WERI-Rb-1 (cell line): ENCODE data around the gene VPS4A.

Source experiments
- DNase-seq: peaks from one replicate; pipeline ENCODE4 v3.0.0-alpha.2; 2020
- H3K27ac ChIP-seq: fragments of 250-450 bp; sonication (Bioruptor Pico); 2 replicates; pipeline ENCODE4 v1.5.1; 2020; ENCODE audit warnings: mild to moderate bottlenecking, moderate library complexity
- H3K27me3 ChIP-seq: fragments of 250-450 bp; sonication (Bioruptor Pico); 2 replicates; pipeline ENCODE4 v1.5.1; 2021; ENCODE audit warnings: mild to moderate bottlenecking, low read depth, moderate library complexity; ENCODE audit not compliant: insufficient read depth, severe bottlenecking
- H3K36me3 ChIP-seq: fragments of 250-450 bp; sonication (Bioruptor Pico); 2 replicates; pipeline ENCODE4 v1.5.1; 2020; ENCODE audit warnings: mild to moderate bottlenecking, moderate library complexity
- H3K4me3 ChIP-seq: 2 replicates; pipeline ENCODE4 v1.5.1; 2011; ENCODE audit warnings: low read depth, mild to moderate bottlenecking, control low read depth, low read length
- H3K9me3 ChIP-seq: fragments of 250-450 bp; sonication (Bioruptor Pico); 2 replicates; pipeline ENCODE4 v1.5.1; 2021; ENCODE audit warnings: mild to moderate bottlenecking, moderate library complexity; ENCODE audit not compliant: severe bottlenecking
- TF ChIP-seq, protein P1 (sequence below): IDR thresholded peaks from 2 replicates; pipeline ENCODE4 v1.5.1; 2011; ENCODE audit warnings: low read depth, mild to moderate bottlenecking, control low read depth, inconsistent platforms, low read length

The VPS4A gene

DNA sequence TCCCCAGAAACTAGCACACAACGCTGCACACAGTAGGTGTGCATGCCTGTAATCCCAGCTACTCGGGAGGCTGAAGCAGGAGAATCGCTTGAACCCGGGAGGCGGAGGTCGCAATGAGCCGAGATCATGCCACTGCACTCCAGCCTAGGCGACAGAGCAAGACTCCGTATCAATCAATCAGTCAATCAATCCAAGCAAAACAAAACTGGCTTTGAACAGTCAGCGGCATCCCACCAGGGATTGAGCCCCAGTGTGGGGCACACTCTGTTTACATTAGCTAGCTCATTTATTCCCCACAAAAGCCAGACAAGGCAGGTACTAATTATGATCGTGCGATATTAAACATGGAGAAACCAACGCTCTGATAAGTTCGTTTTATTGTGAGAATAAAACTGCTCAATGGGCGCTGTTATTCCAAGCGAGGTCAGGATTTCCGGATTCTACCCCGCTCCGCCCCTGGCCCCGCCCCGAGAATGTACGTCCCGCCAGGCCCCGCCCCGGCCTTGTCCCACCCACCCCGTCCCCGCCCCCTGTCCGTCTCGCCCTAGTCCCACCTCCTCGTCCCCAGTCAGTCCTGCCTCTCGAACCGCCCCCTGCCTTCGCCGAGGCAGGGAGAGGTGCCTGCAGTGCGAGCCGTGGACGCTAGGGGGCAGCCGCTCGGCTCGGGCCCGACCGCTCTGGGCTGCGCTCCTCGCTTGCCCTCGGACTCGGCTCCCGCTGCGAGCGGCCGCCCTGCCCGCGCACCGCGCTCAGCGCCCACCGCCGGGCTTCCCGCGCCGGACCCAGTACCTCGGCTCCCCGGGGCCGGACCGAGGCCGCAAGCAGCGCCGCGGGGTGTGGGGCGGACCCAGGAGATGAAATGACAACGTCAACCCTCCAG lies at the start of gene VPS4A:
VPS4A (plus strand) TSS at position 698 of the 880 bp plus-strand sequence; CDS start at position 860, 162 bp downstream.
- H3K36me3 ChIP-seq: peaks cover 27% of the 10 kb centered on the region
- TF ChIP-seq, protein P1, sequence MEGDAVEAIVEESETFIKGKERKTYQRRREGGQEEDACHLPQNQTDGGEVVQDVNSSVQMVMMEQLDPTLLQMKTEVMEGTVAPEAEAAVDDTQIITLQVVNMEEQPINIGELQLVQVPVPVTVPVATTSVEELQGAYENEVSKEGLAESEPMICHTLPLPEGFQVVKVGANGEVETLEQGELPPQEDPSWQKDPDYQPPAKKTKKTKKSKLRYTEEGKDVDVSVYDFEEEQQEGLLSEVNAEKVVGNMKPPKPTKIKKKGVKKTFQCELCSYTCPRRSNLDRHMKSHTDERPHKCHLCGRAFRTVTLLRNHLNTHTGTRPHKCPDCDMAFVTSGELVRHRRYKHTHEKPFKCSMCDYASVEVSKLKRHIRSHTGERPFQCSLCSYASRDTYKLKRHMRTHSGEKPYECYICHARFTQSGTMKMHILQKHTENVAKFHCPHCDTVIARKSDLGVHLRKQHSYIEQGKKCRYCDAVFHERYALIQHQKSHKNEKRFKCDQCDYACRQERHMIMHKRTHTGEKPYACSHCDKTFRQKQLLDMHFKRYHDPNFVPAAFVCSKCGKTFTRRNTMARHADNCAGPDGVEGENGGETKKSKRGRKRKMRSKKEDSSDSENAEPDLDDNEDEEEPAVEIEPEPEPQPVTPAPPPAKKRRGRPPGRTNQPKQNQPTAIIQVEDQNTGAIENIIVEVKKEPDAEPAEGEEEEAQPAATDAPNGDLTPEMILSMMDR: peak; percentile 94
- no peaks in the 10 kb centered on the region for H3K9me3 ChIP-seq
- peak within 1 kb of the TSS; percentile 78 for H3K4me3 ChIP-seq
- peak within 1 kb of the TSS; percentile 80 for H3K27ac ChIP-seq
- H3K27me3 ChIP-seq: no peaks in the 10 kb centered on the region
- DNase-seq: peak; percentile 96

DNA sequence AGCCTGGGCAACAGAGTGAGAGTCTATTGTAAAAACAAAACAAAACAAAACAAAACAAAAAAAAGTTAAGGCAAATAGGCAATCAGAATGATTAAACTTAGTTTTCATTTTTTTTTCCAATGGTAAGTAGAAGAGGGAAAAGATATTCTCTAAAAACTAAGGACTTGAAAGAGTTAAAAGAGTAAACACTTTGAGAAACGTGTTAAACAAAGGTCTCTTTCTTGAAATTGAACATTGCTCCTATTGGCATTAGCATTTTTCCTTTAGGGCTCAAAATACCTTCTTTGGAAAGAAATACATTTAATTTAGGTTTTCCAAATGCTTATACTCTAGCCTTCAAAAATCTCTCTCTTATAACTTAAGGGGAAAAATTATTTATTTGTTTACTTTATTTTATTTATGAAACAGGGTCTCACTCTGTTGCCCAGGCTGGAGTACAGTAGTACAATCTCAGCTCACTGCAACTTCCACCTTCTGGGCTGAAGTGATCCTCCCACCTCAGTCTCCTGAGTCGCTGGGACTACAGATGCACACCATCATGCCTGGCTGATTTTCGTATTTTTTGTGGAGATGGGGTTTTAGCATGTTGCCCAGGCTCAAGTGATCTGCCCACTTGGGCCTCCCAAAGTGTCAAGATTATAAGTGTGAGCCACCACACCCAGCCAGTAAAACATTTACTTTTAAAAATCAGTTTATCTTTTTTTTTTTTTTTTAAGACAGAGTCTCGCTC lies 44.7 kb upstream of the VPS4A start:
- TF ChIP-seq, protein P1: no peak
- DNase-seq: no peak
- Histone ChIP-seq H3K4me3 (no peak overlapping the region), H3K9me3 (no peaks in the 10 kb centered on the region), H3K36me3 (peaks cover 14% of the 10 kb centered on the region), H3K27me3 (no peaks in the 10 kb centered on the region), H3K27ac (no peak overlapping the region)

GRCh38 chr16:69267633-69268032 lies 43.5 kb upstream of the VPS4A start:
- TF ChIP-seq, protein P1: no peak
- no peaks in the 10 kb centered on the region for H3K9me3 ChIP-seq
- DNase-seq: no peak

GRCh38 chr16:69270395-69270794 lies 40.8 kb upstream of the VPS4A start:
- Histone ChIP-seq H3K27me3 (no peaks in the 10 kb centered on the region), H3K9me3 (no peaks in the 10 kb centered on the region), H3K4me3 (no peak overlapping the region), H3K36me3 (peaks cover 25% of the 10 kb centered on the region), H3K27ac (no peak overlapping the region)
- no peak for DNase-seq
- TF ChIP-seq, protein P1: no peak

More at GRCh38 chr16:69267633-69268032, 43.5 kb upstream of the VPS4A start:
- no peaks in the 10 kb centered on the region for H3K27me3 ChIP-seq
- H3K4me3 ChIP-seq: no peak overlapping the region
- H3K27ac ChIP-seq: no peak overlapping the region
- H3K36me3 ChIP-seq: peaks cover 16% of the 10 kb centered on the region

DNA sequence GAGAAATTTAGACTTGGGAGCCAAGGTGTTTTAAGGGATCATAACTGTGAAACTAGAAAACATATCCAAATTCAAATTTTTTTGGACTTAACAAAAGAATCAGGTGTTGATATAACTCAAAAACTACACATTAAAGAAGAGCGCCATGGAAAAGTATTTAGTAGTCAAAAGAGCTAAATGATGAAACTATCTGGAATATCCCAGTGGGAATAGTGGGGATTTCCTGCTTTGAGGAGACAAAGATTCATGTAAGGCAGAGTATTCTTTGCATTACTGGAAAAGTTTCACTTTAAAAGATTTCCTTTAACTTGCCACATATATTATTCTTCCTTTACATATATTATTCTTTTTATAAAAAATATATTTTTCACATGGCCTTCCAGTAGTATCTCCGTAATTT lies 40.3 kb upstream of the VPS4A start:
- Histone ChIP-seq H3K27ac (no peak overlapping the region), H3K27me3 (no peaks in the 10 kb centered on the region), H3K36me3 (peaks cover 25% of the 10 kb centered on the region), H3K4me3 (no peak overlapping the region), H3K9me3 (no peaks in the 10 kb centered on the region)
- TF ChIP-seq, protein P1: no peak
- DNase-seq: no peak
